SK-N-SH treated with all-trans-retinoic acid at 6 μM for 48 hours (cell line): ENCODE measurements around the gene RABGGTA.

Experiments
- ATAC-seq: fragments of 200-7000 bp; cut with Tn5 transposase; 3 replicates; pipeline ENCODE4 v1.9.1; 2020; ENCODE audit warnings: mild to moderate bottlenecking, moderate library complexity
- ARNTL ChIP-seq: fragments of 450-650 bp; formaldehyde crosslinking; IDR thresholded peaks from 2 replicates; pipeline ENCODE4 v1.5.0; 2020; ENCODE audit warnings: low read depth, mild to moderate bottlenecking, moderate library complexity, borderline replicate concordance
- BACH2 ChIP-seq: fragments of 250-450 bp; sonication (Bioruptor Pico); IDR thresholded peaks from 2 replicates; pipeline ENCODE4 v1.9.0; 2021; ENCODE audit warnings: mild to moderate bottlenecking, borderline replicate concordance
- CREB5 ChIP-seq: fragments of 250-450 bp; sonication (Bioruptor Pico); IDR thresholded peaks from 2 replicates; pipeline ENCODE4 v1.5.1; 2020; ENCODE audit warnings: low read depth, mild to moderate bottlenecking, moderate library complexity
- CSDC2 ChIP-seq: fragments of 250-450 bp; sonication (Bioruptor Pico); IDR thresholded peaks from 2 replicates; pipeline ENCODE4 v1.5.0; 2020; ENCODE audit warnings: mild to moderate bottlenecking, moderate library complexity
- ESRRG ChIP-seq: fragments of 250-450 bp; sonication (Bioruptor Pico); IDR thresholded peaks from 2 replicates; pipeline ENCODE4 v1.6.1; 2021; ENCODE audit warnings: mild to moderate bottlenecking
- GLIS3 ChIP-seq: fragments of 250-450 bp; sonication (Bioruptor Pico); IDR thresholded peaks from 2 replicates; pipeline ENCODE4 v1.5.0; 2020; ENCODE audit warnings: mild to moderate bottlenecking, moderate library complexity
- ISL1 ChIP-seq: fragments of 250-450 bp; sonication (Bioruptor Pico); IDR thresholded peaks from 2 replicates; pipeline ENCODE4 v2.1.2; 2022; ENCODE audit warnings: mild to moderate bottlenecking, moderate library complexity
- OSR1 ChIP-seq: fragments of 250-450 bp; sonication (Bioruptor Pico); IDR thresholded peaks from 2 replicates; pipeline ENCODE4 v1.8.0; 2022; ENCODE audit warnings: moderate library complexity, mild to moderate bottlenecking, inconsistent platforms
- PATZ1 ChIP-seq: fragments of 250-450 bp; sonication (Bioruptor Pico); IDR thresholded peaks from 2 replicates; pipeline ENCODE4 v1.8.0; 2020; ENCODE audit warnings: mild to moderate bottlenecking, moderate library complexity, borderline replicate concordance
- POU6F1 ChIP-seq: fragments of 250-450 bp; sonication (Bioruptor Pico); IDR thresholded peaks from 2 replicates; pipeline ENCODE4 v1.8.0; 2021; ENCODE audit warnings: low read depth, mild to moderate bottlenecking, moderate library complexity, borderline replicate concordance
- PPARA ChIP-seq: fragments of 250-450 bp; sonication (Bioruptor Pico); IDR thresholded peaks from 2 replicates; pipeline ENCODE4 v1.5.0; 2020; ENCODE audit warnings: mild to moderate bottlenecking, borderline replicate concordance
- RARB ChIP-seq: fragments of 250-450 bp; sonication (Bioruptor Pico); IDR thresholded peaks from 2 replicates; pipeline ENCODE4 v1.8.0; 2021; ENCODE audit warnings: mild to moderate bottlenecking, moderate library complexity
- SNAI2 ChIP-seq: fragments of 250-450 bp; sonication (Bioruptor Pico); IDR thresholded peaks from 2 replicates; pipeline ENCODE4 v1.5.0; 2020; ENCODE audit warnings: mild to moderate bottlenecking, moderate library complexity
- TCF4 ChIP-seq: fragments of 250-450 bp; sonication (Bioruptor Pico); IDR thresholded peaks from 2 replicates; pipeline ENCODE4 v1.8.0; 2021; ENCODE audit warnings: mild to moderate bottlenecking, moderate library complexity, borderline replicate concordance
- TOX ChIP-seq: fragments of 250-450 bp; sonication (Bioruptor Pico); IDR thresholded peaks from 2 replicates; pipeline ENCODE4 v1.8.0; 2021; ENCODE audit warnings: mild to moderate bottlenecking, moderate library complexity, borderline replicate concordance
- TSHZ2 ChIP-seq: fragments of 250-450 bp; sonication (Bioruptor Pico); IDR thresholded peaks from 2 replicates; pipeline ENCODE4 v1.5.0; 2020; ENCODE audit warnings: mild to moderate bottlenecking, moderate library complexity
- ZFP3 ChIP-seq: fragments of 250-450 bp; sonication (Bioruptor Pico); IDR thresholded peaks from 2 replicates; pipeline ENCODE4 v1.5.0; 2020; ENCODE audit warnings: mild to moderate bottlenecking, moderate library complexity
- ZFP30 ChIP-seq: fragments of 450-650 bp; formaldehyde crosslinking; IDR thresholded peaks from 2 replicates; pipeline ENCODE4 v1.5.0; 2022; ENCODE audit warnings: mild to moderate bottlenecking, moderate library complexity
- ZNF565 ChIP-seq: fragments of 450-650 bp; formaldehyde crosslinking; conservative IDR thresholded peaks from 2 replicates; pipeline ENCODE4 v1.5.0; 2020; ENCODE audit warnings: low read depth, mild to moderate bottlenecking, moderate library complexity
- ZNF8 ChIP-seq: fragments of 450-650 bp; formaldehyde crosslinking; IDR thresholded peaks from 2 replicates; pipeline ENCODE4 v1.5.0; 2020; ENCODE audit warnings: mild to moderate bottlenecking, moderate library complexity

RABGGTA gene

GRCh38 chr14:24285351-24285750 is 14.0 kb upstream of the RABGGTA start:
- no peak for ATAC-seq
- no peak for TF ChIP-seq RARB (CRISPR knock-in tag)
- TF ChIP-seq TOX = no peak
- no peak for TF ChIP-seq TCF4 (CRISPR knock-in tag)
- TF ChIP-seq ZFP3 (CRISPR knock-in tag) = no peak
- no peak for TF ChIP-seq ESRRG
- no peak for TF ChIP-seq ISL1
- no peak for TF ChIP-seq TSHZ2 (CRISPR knock-in tag)
- TF ChIP-seq PATZ1 = no peak
- no peak for TF ChIP-seq GLIS3 (CRISPR knock-in tag)
- no peak for TF ChIP-seq ZNF8
- no peak for TF ChIP-seq ARNTL (CRISPR knock-in tag)
- no peak for TF ChIP-seq CREB5
- no peak for TF ChIP-seq BACH2
- no peak for TF ChIP-seq OSR1 (CRISPR knock-in tag)
- no peak for TF ChIP-seq CSDC2 (CRISPR knock-in tag)
- no peak for TF ChIP-seq POU6F1 (CRISPR knock-in tag)
- no peak for TF ChIP-seq SNAI2 (CRISPR knock-in tag)
- TF ChIP-seq ZNF565 (CRISPR knock-in tag) = no peak
- no peak for TF ChIP-seq ZFP30

GRCh38 chr14:24284501-24285035 is 13.2 kb upstream of the RABGGTA start:
- no peak for TF ChIP-seq PATZ1
- TF ChIP-seq POU6F1 (CRISPR knock-in tag) = no peak
- no peak for TF ChIP-seq OSR1 (CRISPR knock-in tag)
- no peak for TF ChIP-seq ISL1
- TF ChIP-seq CREB5 = no peak
- no peak for TF ChIP-seq PPARA (CRISPR knock-in tag)
- ATAC-seq = no peak
